NCI-H2107 treated with DMSO at 0.1 percent for 48 hours (cell line): ENCODE data around the gene L3MBTL4.
A peak's percentile ranks its signal among the peaks of the same experiment; 100 is the strongest.
"Not testable (repeated sequence)": the region's sequence is repeated elsewhere in the genome, so short reads cannot be mapped to it uniquely, and the experiment has no call there.

Experiments
- DNase-seq: peaks from one replicate; lab custom pipeline; 2025; ENCODE audit not compliant: unreplicated experiment; lab: John Stamatoyannopoulos, UW

L3MBTL4 gene

GRCh38 chr18:6313415-6313814 is 101.3 kb downstream of the L3MBTL4 start:
- no peak for DNase-seq

- DNase-seq, result no peak
Measured at GRCh38 chr18:6311456-6312215, 103.1 kb downstream of the L3MBTL4 start.

- no peak for DNase-seq
Measured at GRCh38 chr18:6310714-6311113, 104.0 kb downstream of the L3MBTL4 start.

GRCh38 chr18:6297875-6298274 is 116.8 kb downstream of the L3MBTL4 start:
- no peak for DNase-seq

- peak; percentile 0 for DNase-seq
Measured at GRCh38 chr18:6294148-6294784, 120.4 kb downstream of the L3MBTL4 start.

- DNase-seq, result no peak
Measured at GRCh38 chr18:6289843-6290242, 124.9 kb downstream of the L3MBTL4 start.

- DNase-seq, result no peak
Measured at GRCh38 chr18:6286585-6286984, 128.1 kb downstream of the L3MBTL4 start.

- DNase-seq, result no peak
Measured at GRCh38 chr18:6284761-6285160, 129.9 kb downstream of the L3MBTL4 start.

GRCh38 chr18:6284300-6284699 is 130.4 kb downstream of the L3MBTL4 start:
- no peak for DNase-seq

- DNase-seq, result no peak
Measured at GRCh38 chr18:6281874-6282273, 132.8 kb downstream of the L3MBTL4 start.

- no peak for DNase-seq
Measured at GRCh38 chr18:6280211-6280743, 134.4 kb downstream of the L3MBTL4 start.

GRCh38 chr18:6279308-6279707 is 135.4 kb downstream of the L3MBTL4 start:
- no peak for DNase-seq

GRCh38 chr18:6273423-6273822 is 141.3 kb downstream of the L3MBTL4 start:
- no peak for DNase-seq

GRCh38 chr18:6272144-6272543 is 142.6 kb downstream of the L3MBTL4 start:
- DNase-seq, result not testable (repeated sequence)

GRCh38 chr18:6271585-6271984 is 143.1 kb downstream of the L3MBTL4 start:
- DNase-seq, result no peak

- DNase-seq, result no peak
Measured at GRCh38 chr18:6270771-6271216, 143.9 kb downstream of the L3MBTL4 start.

GRCh38 chr18:6269660-6270332 is 144.9 kb downstream of the L3MBTL4 start:
- DNase-seq, result no peak

- no peak for DNase-seq
Measured at GRCh38 chr18:6266212-6266611, 148.5 kb downstream of the L3MBTL4 start.

GRCh38 chr18:6261938-6262337 is 152.8 kb downstream of the L3MBTL4 start:
- DNase-seq, result no peak

- DNase-seq, result not testable (repeated sequence)
Measured at GRCh38 chr18:6259324-6259723, 155.4 kb downstream of the L3MBTL4 start.

- no peak for DNase-seq
Measured at GRCh38 chr18:6257950-6258349, 156.8 kb downstream of the L3MBTL4 start.

- no peak for DNase-seq
Measured at GRCh38 chr18:6256521-6256920, 158.2 kb downstream of the L3MBTL4 start.
